Measurements from ENCODE around the gene KLHL40. TPM values are rescaled to one million over a fixed set of nuclear protein-coding genes. Genes with fewer than 3 reads are reported as not detected.

The KLHL40 gene
- total and polyA plus RNA-seq, 9 of the 15 experiments (the other 6 are each of a cell fraction or from before 2014, with no cell fraction given): not detected

- TF ChIP-seq SPI1 (IDR thresholded peaks at IDR 0.05; ENCODE audit: borderline replicate concordance, low read depth, low read length) (peak; percentile 99), TAF1 (IDR thresholded peaks at IDR 0.05; ENCODE audit: control insufficient read depth, extremely low read depth, insufficient read depth, low read length, severe bottlenecking) (peak; percentile 70), PATZ1 (CRISPR knock-in tag; IDR thresholded peaks at IDR 0.05; ENCODE audit: borderline replicate concordance) (no peak), XRCC3 (IDR thresholded peaks at IDR 0.05) (no peak), FOXK1 (CRISPR knock-in tag; IDR thresholded peaks at IDR 0.05; ENCODE audit: borderline replicate concordance) (no peak), ZNF347 (CRISPR knock-in tag; IDR thresholded peaks at IDR 0.05; ENCODE audit: low read depth) (no peak), LCOR (CRISPR knock-in tag; IDR thresholded peaks at IDR 0.05) (no peak), CBFA2T3 (IDR thresholded peaks at IDR 0.05) (0 out of 2 replicates have a peak, but pooled peaks have one; percentile 29), ZNF398 (CRISPR knock-in tag; IDR thresholded peaks at IDR 0.05) (no peak), CREBBP (IDR thresholded peaks at IDR 0.05; ENCODE audit: low read depth, low read length) (no peak), TRIM24 (IDR thresholded peaks at IDR 0.05) (no peak), ESRRB (CRISPR knock-in tag; IDR thresholded peaks at IDR 0.05; ENCODE audit: borderline replicate concordance) (no peak), DLX4 (CRISPR knock-in tag; IDR thresholded peaks at IDR 0.05) (no peak), OTX1 (CRISPR knock-in tag; IDR thresholded peaks at IDR 0.05) (no peak), CBX5 (IDR thresholded peaks at IDR 0.05; ENCODE audit: borderline replicate concordance, low read depth) (no peak), PHTF2 (CRISPR knock-in tag; IDR thresholded peaks at IDR 0.05) (no peak), VEZF1 (CRISPR knock-in tag; IDR thresholded peaks at IDR 0.05) (peak; percentile 92), EHMT2 (IDR thresholded peaks at IDR 0.05) (no peak), ELF2 (CRISPR knock-in tag; IDR thresholded peaks at IDR 0.05) (peak; percentile 78), E4F1 (CRISPR knock-in tag; IDR thresholded peaks at IDR 0.05; ENCODE audit: borderline replicate concordance) (no peak)
These were observed 32.6 kb upstream of the KLHL40 start (continued) for GRCh38 chr3:42652611-42653302.
